D341Med (cell line): ENCODE data around the gene SNRNP25.

Experiments
- DNase-seq: peaks from one replicate; pipeline ENCODE4 v3.0.0; 2012; ENCODE audit warnings: low spot score

SNRNP25 gene

DNA sequence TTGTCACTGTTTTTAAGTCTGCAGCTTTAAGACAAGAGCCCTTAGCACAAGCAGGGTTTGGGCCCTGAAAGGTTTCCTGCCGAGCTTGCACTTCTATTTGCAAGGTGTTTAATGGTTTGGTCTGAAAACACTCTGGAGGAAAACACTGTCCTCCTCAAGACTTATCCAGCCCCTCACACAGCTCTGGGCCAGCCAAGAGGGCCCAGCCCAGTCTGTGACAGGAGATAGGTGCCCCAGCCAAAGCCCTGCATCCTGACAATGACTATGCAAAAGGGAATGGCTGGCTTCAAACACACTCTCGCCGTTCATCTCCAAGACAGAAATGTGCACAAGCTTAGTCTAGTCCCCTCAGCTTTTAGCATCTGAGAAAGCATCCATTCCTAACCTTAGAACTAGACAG lies 51.3 kb downstream of the SNRNP25 start:
- DNase-seq = no peak

DNA sequence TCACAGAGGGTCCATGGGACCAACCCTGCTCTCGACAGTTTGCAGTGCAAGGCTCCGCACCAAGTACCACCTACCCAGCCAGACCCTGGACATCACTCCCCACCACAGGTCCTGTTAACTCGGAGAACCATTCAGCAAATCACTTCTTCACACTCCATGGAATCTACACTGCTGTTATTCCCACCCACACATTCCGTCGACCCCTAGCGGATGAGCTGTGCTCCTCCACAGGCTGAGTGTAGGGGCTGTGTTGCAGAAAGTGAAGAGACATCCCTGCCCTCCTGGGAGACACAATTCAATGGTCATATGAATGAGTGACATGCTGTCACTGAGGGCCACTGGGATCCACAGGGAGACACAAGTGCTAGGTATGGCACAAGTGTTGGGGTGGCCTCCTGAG lies 51.9 kb downstream of the SNRNP25 start:
- no peak for DNase-seq

DNA sequence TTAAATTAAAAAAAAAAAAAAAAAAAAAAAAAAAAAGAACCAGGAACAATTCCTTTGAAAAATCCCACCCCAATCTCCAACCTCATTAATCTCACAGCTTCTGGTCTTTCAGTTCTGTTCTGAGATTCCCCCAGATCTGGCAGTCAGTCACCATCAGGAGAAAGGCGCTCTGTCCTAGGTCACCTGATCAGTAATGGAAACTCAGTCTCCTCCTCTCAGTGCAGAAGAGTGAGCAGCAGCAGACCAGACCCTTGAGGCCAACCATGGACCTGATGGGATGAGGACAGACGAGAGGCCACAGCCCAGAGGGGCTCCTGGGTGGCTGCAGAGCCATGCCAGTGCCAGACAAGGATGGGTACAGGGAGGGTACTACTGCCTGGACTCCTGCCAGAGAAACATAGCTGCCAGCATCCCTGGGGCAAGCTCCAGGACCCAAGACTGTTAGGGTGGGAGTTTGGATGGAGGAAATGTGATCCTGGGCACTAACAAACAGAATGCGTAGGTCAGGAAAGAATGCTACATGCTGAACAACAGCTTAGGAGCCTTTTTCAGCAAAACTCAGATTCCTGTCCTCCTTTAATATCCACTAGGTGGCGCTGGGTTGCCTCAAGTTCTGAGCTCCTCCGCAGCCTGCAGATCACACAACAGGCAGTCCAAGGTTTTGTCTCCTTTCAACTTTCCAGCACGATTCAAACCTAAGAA lies 53.1 kb downstream of the SNRNP25 start:
- DNase-seq = peak; percentile 80
